Keratinocyte (primary cell): ENCODE measurements around the gene PRSS33. TPM values are rescaled to one million over a fixed set of nuclear protein-coding genes. Genes with fewer than 3 reads are reported as not detected.

Experiments
- DNase-seq: peaks from one replicate; pipeline ENCODE4 v3.0.0-alpha.2; 2011; ENCODE audit warnings: low read depth, missing footprints, low spot score
- FAIRE-seq: peaks from 2 replicates; lab custom pipeline; 2011; peaks lifted over from hg19 to GRCh38; lab: Jason Lieb, UNC
- H2AFZ ChIP-seq: 2 replicates; pipeline ENCODE4 v1.6.0; 2012; ENCODE audit warnings: low read length, control low read depth, inconsistent platforms; ENCODE audit not compliant: control insufficient read depth
- H3K27ac ChIP-seq: 2 replicates; pipeline ENCODE4 v1.5.1; 2011; ENCODE audit warnings: low read length; ENCODE audit not compliant: control insufficient read depth, insufficient read depth
- H3K27me3 ChIP-seq: 3 replicates; pipeline ENCODE4 v1.6.0; 2011; ENCODE audit warnings: low read length; ENCODE audit not compliant: control insufficient read depth, insufficient read depth; ENCODE audit errors: extremely low read depth
- H3K36me3 ChIP-seq, 2 experiments: 2 replicates in 1 of 2; 3 replicates in 1 of 2; pipeline ENCODE4 v1.5.1; 2011; ENCODE audit warnings: low read length in 2 of 2, mild to moderate bottlenecking in 1 of 2; ENCODE audit not compliant: control insufficient read depth in 2 of 2, insufficient read depth in 2 of 2; ENCODE audit errors: extremely low read depth in 1 of 2
- H3K4me1 ChIP-seq: 3 replicates; pipeline ENCODE4 v1.5.1; 2011; ENCODE audit warnings: low read length; ENCODE audit not compliant: control insufficient read depth, insufficient read depth; ENCODE audit errors: extremely low read depth
- H3K4me2 ChIP-seq: 3 replicates; pipeline ENCODE4 v1.6.0; 2011; ENCODE audit warnings: low read depth, low read length; ENCODE audit not compliant: control insufficient read depth, insufficient read depth; ENCODE audit errors: extremely low read depth
- H3K4me3 ChIP-seq, 3 experiments: fragments of 200-600 bp in 1 of 3; sonication (generic) in 1 of 3; 2 replicates in 2 of 3; 3 replicates in 1 of 3; pipeline ENCODE4 v1.5.1; 2011 to 2016; ENCODE audit warnings: low read length in 3 of 3, mild to moderate bottlenecking in 3 of 3, control low read depth in 2 of 3, inconsistent platforms in 1 of 3, low read depth in 1 of 3, mixed read lengths in 1 of 3, mixed run types in 1 of 3, moderate library complexity in 1 of 3; ENCODE audit not compliant: control insufficient read depth in 2 of 3, insufficient read depth in 2 of 3; ENCODE audit errors: extremely low read depth in 1 of 3
- H3K79me2 ChIP-seq: 2 replicates; pipeline ENCODE4 v1.6.0; 2012; ENCODE audit warnings: low read length; ENCODE audit not compliant: control insufficient read depth, insufficient read depth
- H3K9ac ChIP-seq: 3 replicates; pipeline ENCODE4 v1.6.0; 2011; ENCODE audit warnings: low read length; ENCODE audit not compliant: control insufficient read depth, insufficient read depth; ENCODE audit errors: extremely low read depth
- H3K9me1 ChIP-seq: 3 replicates; pipeline ENCODE4 v1.6.0; 2011; ENCODE audit warnings: low read length; ENCODE audit not compliant: control insufficient read depth, insufficient read depth; ENCODE audit errors: extremely low read depth
- H3K9me3 ChIP-seq: 2 replicates; pipeline ENCODE4 v1.5.1; 2012; ENCODE audit warnings: low read depth, low read length; ENCODE audit not compliant: control insufficient read depth
- H4K20me1 ChIP-seq: 3 replicates; pipeline ENCODE4 v1.6.0; 2011; ENCODE audit warnings: low read length; ENCODE audit not compliant: control insufficient read depth, insufficient read depth; ENCODE audit errors: extremely low read depth
- EZH2 ChIP-seq: IDR thresholded peaks from one replicate; pipeline ENCODE4 v1.6.1; 2012; ENCODE audit warnings: inconsistent platforms, mild to moderate bottlenecking, low read length, moderate library complexity
- dilution Hi-C: fragments of 300-500 bp; cut with MboI; formaldehyde crosslinking; loops from one replicate; pipeline ENCODE4 v1.7.0; 2020; ENCODE audit warnings: low sequenced_read_pairs; ENCODE audit not compliant: extremely low pct_ligation_motif_present
- polyA plus RNA-seq, 5 experiments: library from polyadenylated mRNA; depleted of rRNA in 3 of 5; stranded (reverse) in 3 of 5; stranded (forward) in 1 of 5; unstranded in 1 of 5; fragments of >200 nt; gene quantifications; 1 replicate in 1 of 5; 2 replicates in 3 of 5; 3 replicates in 1 of 5; pipeline versions ENCODE4 v1.2.1 to v1.2.3, GENCODE V29; 2011 to 2012; ENCODE audit warnings: missing spikeins in 2 of 5, low read depth in 1 of 5, low replicate concordance in 1 of 5
- TF ChIP-seq, protein P1 (sequence below), 3 experiments: IDR thresholded peaks in 1 of 3; conservative IDR thresholded peaks in 1 of 3; optimal IDR thresholded peaks in 1 of 3; 2 replicates in 2 of 3; 3 replicates in 1 of 3; pipeline versions ENCODE3 to v1.5.1; 2011; ENCODE audit warnings: low read length in 3 of 3, mild to moderate bottlenecking in 3 of 3, moderate library complexity in 2 of 3, control low read depth in 1 of 3, inconsistent platforms in 1 of 3; ENCODE audit not compliant: insufficient read depth in 2 of 3; ENCODE audit errors: extremely low read depth in 1 of 3

The PRSS33 gene
- polyA plus RNA-seq, 1 donor (not counting 4 experiments of a cell fraction or from before 2014, with no cell fraction given), result not detected

DNA sequence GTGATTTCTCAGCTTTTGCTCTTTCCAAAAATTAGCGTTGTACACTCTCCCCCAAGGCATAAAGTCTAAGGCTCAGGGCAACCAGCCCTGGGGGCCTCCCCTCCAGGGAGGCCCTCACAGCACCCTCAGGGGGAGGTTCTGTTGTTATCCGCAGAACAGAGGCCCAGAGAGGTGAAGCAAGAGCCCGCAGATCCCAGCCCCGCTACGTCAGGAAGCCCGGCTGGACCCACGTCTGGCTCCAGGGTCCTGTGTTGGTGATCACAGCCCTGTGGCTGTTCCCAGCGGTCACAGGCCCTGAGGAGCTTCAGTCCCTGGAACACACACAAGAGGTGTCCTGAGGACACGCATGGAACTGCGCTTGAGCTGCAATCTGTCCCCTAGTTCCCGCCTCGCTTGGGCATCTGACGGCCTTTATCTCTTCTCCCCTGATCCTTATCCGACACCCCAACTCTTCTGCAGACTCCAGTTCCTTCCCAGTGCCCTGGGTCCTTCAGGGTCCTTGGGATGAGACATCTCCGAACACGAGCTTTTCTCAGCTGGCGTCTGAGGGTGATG lies 41.6 kb upstream of the PRSS33 start:
- no peaks in the 10 kb centered on the region for H3K36me3 ChIP-seq
- H3K9me1 ChIP-seq, result no peaks in the 10 kb centered on the region
- DNase-seq (no peak), FAIRE-seq (no peak)
- no peak overlapping the region for H3K27ac ChIP-seq
- H3K4me2 ChIP-seq, result no peak overlapping the region
- no peak overlapping the region for H2AFZ ChIP-seq
- no peaks in the 10 kb centered on the region for H4K20me1 ChIP-seq
- H3K79me2 ChIP-seq, result no peaks in the 10 kb centered on the region
- no peak overlapping the region for H3K9ac ChIP-seq
- no peak for TF ChIP-seq EZH2
- no peaks in the 10 kb centered on the region for H3K9me3 ChIP-seq
- peaks cover 13% of the 10 kb centered on the region for H3K4me1 ChIP-seq
- no peak overlapping the region for H3K4me3 ChIP-seq
- peaks cover 68% of the 10 kb centered on the region for H3K27me3 ChIP-seq
- dilution Hi-C loops, result no loop called here

DNA sequence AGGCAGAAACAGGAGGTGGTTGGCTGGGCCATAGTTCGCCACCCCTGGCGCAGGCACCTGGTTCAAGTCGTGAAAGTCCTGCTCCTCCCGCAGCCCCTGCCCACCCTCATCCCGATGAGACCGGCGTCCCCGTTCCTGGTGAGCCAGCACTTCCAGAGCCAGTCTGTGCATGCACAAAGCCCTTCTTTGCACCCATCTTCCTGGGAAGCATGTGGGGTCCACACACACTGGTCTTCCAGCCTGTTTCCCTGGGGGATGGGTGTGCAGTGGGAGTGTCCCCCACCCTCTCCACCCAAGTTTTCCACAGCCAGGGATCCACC lies 41.1 kb upstream of the PRSS33 start:
- no peaks in the 10 kb centered on the region for H3K79me2 ChIP-seq
- H3K9me3 ChIP-seq, result no peaks in the 10 kb centered on the region
- peaks cover 66% of the 10 kb centered on the region for H3K27me3 ChIP-seq
- H3K9ac ChIP-seq, result no peak overlapping the region
- TF ChIP-seq EZH2, result no peak
- TF ChIP-seq, protein P1, sequence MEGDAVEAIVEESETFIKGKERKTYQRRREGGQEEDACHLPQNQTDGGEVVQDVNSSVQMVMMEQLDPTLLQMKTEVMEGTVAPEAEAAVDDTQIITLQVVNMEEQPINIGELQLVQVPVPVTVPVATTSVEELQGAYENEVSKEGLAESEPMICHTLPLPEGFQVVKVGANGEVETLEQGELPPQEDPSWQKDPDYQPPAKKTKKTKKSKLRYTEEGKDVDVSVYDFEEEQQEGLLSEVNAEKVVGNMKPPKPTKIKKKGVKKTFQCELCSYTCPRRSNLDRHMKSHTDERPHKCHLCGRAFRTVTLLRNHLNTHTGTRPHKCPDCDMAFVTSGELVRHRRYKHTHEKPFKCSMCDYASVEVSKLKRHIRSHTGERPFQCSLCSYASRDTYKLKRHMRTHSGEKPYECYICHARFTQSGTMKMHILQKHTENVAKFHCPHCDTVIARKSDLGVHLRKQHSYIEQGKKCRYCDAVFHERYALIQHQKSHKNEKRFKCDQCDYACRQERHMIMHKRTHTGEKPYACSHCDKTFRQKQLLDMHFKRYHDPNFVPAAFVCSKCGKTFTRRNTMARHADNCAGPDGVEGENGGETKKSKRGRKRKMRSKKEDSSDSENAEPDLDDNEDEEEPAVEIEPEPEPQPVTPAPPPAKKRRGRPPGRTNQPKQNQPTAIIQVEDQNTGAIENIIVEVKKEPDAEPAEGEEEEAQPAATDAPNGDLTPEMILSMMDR (optimal IDR thresholded peaks at IDR 0.05 in 1 of 3, IDR thresholded peaks at IDR 0.05 in 1 of 3, conservative IDR thresholded peaks at IDR 0.05 in 1 of 3; ENCODE audit: extremely low read depth in 1 of 3, insufficient read depth in 2 of 3, low read length in 3 of 3), result no peak
- DNase-seq (no peak), FAIRE-seq (no peak)
- no peak overlapping the region for H3K4me3 ChIP-seq
- H3K4me1 ChIP-seq, result peaks cover 13% of the 10 kb centered on the region
- no peak overlapping the region for H2AFZ ChIP-seq
- H3K36me3 ChIP-seq, result no peaks in the 10 kb centered on the region
- H3K4me2 ChIP-seq, result no peak overlapping the region
- H3K9me1 ChIP-seq, result no peaks in the 10 kb centered on the region
- no peak overlapping the region for H3K27ac ChIP-seq
- dilution Hi-C loops, result no loop called here
- H4K20me1 ChIP-seq, result no peaks in the 10 kb centered on the region
